Kasumi-1 (cell line): Measurements from ENCODE around the gene SAMD7.

Experiments
- DNase-seq, 2 experiments: peaks; one replicate each; lab custom pipeline; 2025; lab: John Stamatoyannopoulos, UW

The SAMD7 gene

GRCh38 chr3:169913323-169913722, 2.0 kb downstream of the SAMD7 start:
- no peak for DNase-seq

- DNase-seq = no peak
These were observed 2.9 kb downstream of the SAMD7 start for GRCh38 chr3:169914321-169914720.

DNA sequence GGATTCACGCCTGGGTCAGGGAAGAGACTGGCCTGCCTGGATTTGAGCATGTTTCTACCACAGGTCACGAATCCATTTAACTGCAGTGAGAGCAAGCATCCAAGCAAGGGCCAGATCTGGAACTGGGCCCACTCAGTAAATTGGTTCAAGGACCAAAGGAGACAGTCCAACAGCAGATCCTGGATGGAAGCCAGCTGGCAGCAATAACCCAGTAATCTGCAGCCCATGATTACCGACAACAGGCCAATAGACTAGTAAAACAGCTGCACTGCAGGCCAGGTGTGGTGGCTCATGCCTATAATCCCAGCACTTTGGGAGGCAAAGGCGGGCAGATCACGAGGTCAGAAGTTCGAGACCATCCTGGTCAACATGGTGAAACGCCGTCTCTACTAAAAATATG, 11.8 kb downstream of the SAMD7 start:
- DNase-seq = no peak

DNA sequence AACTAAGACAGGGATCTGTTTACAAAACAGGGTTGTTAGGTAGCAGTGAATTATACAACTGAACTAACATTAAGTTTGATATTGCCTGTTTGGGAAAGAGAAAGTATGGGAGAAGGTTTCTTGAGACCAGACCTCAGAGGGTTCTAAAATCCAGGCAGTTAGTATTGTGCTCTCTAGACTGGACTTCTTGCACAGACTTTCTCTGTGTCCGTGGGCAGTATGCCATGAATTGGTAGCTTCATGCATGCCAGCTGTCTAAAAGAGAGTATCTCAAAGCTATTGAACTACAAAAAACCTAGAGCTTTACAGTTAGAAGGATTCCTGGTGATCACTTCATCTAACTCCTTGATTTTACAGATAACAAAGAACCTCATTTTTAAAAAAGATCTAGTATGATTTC, 12.5 kb downstream of the SAMD7 start:
- no peak for DNase-seq

GRCh38 chr3:169929830-169930519, 18.6 kb downstream of the SAMD7 start:
- peak; percentile 51 to 57 for DNase-seq

DNA sequence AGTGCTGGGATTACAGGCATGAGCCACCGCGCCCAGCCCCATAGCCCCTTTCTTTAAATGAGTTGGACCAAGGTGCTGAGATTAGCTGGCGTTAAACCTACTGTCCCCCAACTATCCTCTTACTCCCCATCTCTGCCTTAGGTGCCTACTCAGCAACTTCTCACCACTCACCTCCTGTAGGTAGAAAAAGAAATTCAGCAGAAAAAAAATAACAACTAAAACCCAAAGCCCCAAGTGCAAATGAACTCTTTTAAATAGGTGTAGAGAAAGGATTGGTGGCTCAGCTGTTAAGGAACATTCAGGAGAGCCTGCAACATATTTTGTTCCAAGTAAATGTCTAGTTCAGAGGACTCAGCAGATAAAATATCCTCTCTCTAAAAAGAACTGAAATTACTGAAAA, 19.5 kb downstream of the SAMD7 start:
- no peak for DNase-seq

- DNase-seq = no peak
These were observed 20.6 kb downstream of the SAMD7 start for GRCh38 chr3:169931747-169932520.

DNA sequence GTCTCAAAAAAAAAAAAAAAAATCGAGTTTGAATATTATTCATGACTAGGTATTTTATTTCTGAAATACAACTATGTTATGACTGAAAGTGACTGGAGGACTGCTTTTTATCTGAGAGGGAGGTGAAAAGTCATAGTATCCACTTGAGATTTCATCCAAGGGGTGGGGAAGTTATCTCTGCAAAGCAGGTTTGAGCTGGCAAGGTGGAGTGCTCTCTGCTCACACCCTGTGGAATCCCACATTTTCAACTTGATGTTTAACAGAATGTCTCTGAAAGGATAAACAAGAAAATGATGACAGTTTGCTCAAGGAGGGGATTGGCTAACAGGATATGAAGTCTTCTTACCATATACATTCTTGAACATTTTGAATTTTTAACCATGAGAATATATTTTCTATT, 27.9 kb downstream of the SAMD7 start:
- no peak for DNase-seq

- no peak for DNase-seq
These were observed 28.4 kb downstream of the SAMD7 start for GRCh38 chr3:169939751-169940150.

DNA sequence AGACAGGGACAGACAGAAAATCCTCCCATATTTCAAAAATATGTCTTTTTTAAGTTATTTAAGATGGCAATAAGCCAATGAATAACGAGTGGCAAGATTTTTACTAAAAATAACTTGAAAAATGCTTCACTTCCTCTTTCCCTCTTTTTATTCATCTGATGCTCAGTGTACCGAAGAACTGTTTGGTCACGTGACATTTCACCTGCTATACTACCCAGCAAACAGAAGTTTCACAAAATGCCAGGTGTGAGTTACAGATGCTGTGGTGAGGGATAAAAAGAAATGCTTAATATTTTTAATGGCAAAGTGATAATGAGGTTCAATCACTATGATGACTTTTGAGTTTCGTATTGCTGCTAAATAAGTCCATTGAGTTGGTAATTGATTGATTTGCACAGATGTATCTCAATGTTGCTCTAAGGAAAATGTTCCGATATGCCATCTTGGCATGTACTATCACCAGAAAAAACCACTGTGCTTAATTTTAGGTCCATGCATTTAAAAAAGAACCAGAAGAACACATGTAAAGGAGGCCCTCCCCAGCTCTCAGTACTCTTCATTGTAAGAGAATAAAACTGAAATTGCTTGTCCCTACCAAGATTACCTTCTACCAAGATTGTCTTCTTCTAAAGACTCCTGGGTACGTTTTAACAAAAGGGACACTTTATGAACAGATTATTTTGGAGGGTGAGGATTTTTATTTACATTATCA, 29.3 kb downstream of the SAMD7 start:
- peak; percentile 4 to 30 for DNase-seq

GRCh38 chr3:169945313-169945712, 33.9 kb downstream of the SAMD7 start:
- DNase-seq = peak; percentile 75 to 76

DNA sequence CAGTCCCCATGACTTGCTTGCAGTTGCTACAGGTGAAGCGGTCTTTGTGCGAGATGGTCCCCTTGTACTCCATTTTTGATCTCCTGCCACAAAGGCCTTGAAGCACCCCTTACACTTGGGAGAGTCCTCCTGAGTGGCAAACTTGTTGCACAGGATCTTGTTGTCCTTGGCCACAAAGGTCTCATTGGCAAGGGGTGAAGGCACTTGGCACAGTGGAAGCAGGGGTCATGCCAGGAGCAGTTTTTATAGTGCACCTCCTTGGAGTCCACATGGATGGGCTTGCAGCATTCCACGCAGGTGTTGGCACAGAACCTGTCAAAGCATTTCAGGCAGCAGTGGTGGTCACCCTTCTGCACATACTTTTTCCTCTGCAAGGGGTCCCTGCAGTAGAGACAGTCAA, 35.0 kb downstream of the SAMD7 start:
- DNase-seq = no peak

DNA sequence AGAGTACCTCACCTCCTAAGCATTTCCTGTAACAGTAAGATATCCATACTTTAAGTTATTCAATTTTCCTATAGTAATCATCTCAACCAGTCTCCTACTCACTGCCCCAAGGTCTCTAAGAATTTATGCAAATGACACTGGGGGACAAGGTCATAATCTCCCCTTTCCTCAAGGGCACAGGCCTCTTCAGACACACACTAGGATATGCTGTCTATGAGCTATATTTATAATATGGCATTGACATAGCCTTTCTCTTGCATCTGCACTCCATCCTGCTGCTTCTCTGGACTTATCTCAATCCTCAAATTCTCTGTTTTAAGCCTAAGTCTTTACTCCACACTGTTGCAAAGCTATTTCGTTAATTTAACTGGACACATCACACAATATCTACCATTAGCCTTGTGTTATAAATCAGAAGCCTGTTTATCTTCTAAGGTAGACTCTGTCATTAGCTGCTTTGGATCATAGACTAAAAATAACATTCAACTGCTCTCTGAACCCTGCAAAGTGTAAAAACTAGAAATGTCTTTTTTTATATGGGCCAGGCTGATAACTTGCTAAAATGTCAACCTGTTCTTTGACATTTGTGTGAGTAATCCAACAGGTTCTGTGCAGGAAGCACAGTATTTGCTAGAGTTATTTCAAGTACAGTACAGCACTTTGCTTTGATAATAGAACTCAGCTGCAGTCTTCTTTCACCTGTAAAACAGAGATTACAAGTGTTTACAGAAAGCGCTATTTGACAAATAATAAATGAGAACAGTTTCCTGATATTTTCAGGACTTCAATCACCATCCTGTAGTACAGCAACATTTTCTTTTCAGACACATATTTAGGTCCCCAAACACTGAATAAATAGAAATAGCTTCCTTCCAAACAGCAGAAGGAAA, 37.4 kb downstream of the SAMD7 start:
- no peak for DNase-seq

DNA sequence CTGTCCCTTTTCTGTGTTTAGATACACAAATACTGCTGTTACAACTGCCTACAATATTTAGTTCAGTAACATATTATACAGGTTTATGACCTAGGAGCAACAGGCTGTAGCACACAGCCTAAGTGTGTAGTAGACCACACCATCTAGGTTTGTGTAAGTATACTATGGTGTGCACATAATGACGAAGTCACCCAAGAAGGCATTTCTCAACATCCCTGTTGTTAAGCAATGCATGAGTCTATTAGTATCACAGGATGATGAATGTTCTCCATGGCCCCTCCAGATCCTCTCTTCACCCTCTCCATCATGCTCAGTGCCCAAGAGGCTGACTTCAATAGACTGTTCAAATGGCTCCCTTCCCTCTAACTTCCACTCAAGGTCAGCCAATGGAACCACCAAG, 40.7 kb downstream of the SAMD7 start:
- no peak for DNase-seq

- no peak for DNase-seq
These were observed 42.2 kb downstream of the SAMD7 start for GRCh38 chr3:169953462-169954141.

- DNase-seq = peak; percentile 82 to 85
These were observed 42.9 kb downstream of the SAMD7 start for GRCh38 chr3:169954142-169954756.

- DNase-seq = no peak
These were observed 44.0 kb downstream of the SAMD7 start for GRCh38 chr3:169955406-169955805.

DNA sequence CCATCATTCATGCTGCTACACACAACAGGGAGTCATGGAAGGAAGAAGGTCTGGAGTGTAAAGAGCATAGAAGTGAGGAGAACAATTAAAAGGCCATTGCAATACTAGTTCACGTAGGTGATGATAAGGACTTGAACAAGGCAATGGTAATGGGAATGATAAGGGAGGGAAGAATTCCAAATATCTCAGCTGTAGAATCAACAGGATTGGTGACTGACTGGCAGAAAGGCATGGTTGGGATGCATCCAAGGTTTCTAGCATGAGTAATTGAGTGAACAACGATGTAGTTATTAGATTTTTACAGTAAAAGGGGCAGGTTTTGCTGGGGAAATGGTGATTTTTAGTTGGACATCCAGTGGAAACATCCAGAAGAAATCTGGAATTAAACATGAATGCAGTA, 52.8 kb downstream of the SAMD7 start:
- no peak for DNase-seq

GRCh38 chr3:169965562-169966427, 54.4 kb downstream of the SAMD7 start:
- peak in 1 of 2 experiments; percentile 35 for DNase-seq

- peak; percentile 83 to 85 for DNase-seq
These were observed 55.1 kb downstream of the SAMD7 start, which contains the start of gene SEC62 for GRCh38 chr3:169966428-169966950. Gene SEC62, plus strand, starts transcription at chr3:169966807. Its CDS starts 16 bp downstream, at chr3:169966823.
